ENCODE results near the gene CEP350. TPM values are rescaled to one million over a fixed set of nuclear protein-coding genes. Genes with fewer than 3 reads are reported as not detected.

The CEP350 gene
- polyA plus RNA-seq, 1 experiment = 5.4 TPM

DNA sequence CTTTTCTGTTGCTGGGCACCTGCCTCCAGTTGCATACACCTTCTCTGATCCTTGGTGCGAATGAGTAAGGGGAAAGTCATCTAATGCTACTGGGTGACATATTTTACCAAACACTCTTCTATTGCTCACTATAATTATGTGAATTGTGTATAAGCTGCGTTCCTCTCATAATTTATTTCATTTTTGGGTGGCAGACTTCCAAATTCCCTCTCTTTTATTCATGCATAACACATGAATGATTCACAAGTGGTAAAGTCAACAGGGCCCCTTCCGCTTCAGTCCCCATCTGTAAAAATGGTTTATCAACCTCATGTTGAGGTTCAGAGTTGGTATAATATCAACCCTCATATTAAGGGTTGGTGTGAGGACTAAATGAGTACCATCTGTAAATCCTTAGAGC lies 196.9 kb downstream of the CEP350 start:
- TF ChIP-seq, protein P1, sequence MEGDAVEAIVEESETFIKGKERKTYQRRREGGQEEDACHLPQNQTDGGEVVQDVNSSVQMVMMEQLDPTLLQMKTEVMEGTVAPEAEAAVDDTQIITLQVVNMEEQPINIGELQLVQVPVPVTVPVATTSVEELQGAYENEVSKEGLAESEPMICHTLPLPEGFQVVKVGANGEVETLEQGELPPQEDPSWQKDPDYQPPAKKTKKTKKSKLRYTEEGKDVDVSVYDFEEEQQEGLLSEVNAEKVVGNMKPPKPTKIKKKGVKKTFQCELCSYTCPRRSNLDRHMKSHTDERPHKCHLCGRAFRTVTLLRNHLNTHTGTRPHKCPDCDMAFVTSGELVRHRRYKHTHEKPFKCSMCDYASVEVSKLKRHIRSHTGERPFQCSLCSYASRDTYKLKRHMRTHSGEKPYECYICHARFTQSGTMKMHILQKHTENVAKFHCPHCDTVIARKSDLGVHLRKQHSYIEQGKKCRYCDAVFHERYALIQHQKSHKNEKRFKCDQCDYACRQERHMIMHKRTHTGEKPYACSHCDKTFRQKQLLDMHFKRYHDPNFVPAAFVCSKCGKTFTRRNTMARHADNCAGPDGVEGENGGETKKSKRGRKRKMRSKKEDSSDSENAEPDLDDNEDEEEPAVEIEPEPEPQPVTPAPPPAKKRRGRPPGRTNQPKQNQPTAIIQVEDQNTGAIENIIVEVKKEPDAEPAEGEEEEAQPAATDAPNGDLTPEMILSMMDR (IDR thresholded peaks at IDR 0.05; ENCODE audit: insufficient read depth, low read depth, low read length) = no peak
- peak; percentile 56 for DNase-seq (ENCODE audit: low read depth)
- Histone ChIP-seq H3K4me3 (ENCODE audit: low read depth, low read length) (no peak overlapping the region), H3K36me3 (ENCODE audit: control insufficient read depth, insufficient read depth, low read length) (no peaks in the 10 kb centered on the region), H3K27me3 (ENCODE audit: control insufficient read depth, insufficient read depth, low read length) (no peaks in the 10 kb centered on the region)
- CTCF ChIA-PET = interaction anchor here (0.7 kb wide), 1 partner anchor 627 kb away, joined by 3 read pairs; no protein-coding TSS in a partner anchor
- POLR2A ChIA-PET = no interaction called here

- DNase-seq (ENCODE audit: low read depth) = no peak
- ChIA-PET POLR2A (no interaction called here), CTCF (no interaction called here)
- no peaks in the 10 kb centered on the region for H3K27me3 ChIP-seq (ENCODE audit: control insufficient read depth, insufficient read depth, low read length)
- H3K4me3 ChIP-seq (ENCODE audit: low read depth, low read length) = no peak overlapping the region
- H3K36me3 ChIP-seq (ENCODE audit: control insufficient read depth, insufficient read depth, low read length) = no peaks in the 10 kb centered on the region
- TF ChIP-seq, protein P1 (IDR thresholded peaks at IDR 0.05; ENCODE audit: insufficient read depth, low read depth, low read length) = no peak
Measured at GRCh38 chr1:180152588-180152987, 198.0 kb downstream of the CEP350 start.

DNA sequence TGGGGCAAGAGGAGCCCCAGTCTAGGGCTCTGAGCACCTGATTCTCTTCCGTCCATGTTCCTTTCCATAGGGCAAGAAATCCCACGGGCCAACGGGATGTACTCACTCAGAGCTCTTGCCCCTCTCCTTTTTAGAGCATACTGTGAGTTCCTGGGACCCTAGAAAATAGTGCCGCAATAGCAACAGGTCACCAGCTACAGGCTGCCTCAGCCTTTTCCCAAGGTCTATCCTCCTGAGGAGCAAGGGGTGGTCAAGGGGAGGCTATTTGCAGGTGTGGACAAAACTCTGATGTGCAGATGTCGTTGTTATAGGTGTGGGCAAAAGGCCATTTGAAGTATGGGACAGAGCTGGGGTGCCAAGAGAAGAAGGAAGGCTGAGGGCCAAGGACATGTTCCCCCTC lies 198.4 kb downstream of the CEP350 start:
- POLR2A ChIA-PET = no interaction called here
- TF ChIP-seq, protein P1 (IDR thresholded peaks at IDR 0.05; ENCODE audit: insufficient read depth, low read depth, low read length) = no peak
- no peak for DNase-seq (ENCODE audit: low read depth)
- CTCF ChIA-PET = interaction anchor here (0.6 kb wide), 1 partner anchor 82 kb away, joined by 3 read pairs; no protein-coding TSS in a partner anchor
- Histone ChIP-seq H3K36me3 (ENCODE audit: control insufficient read depth, insufficient read depth, low read length) (no peaks in the 10 kb centered on the region), H3K4me3 (ENCODE audit: low read depth, low read length) (no peak overlapping the region), H3K27me3 (ENCODE audit: control insufficient read depth, insufficient read depth, low read length) (no peaks in the 10 kb centered on the region)

- H3K27me3 ChIP-seq (ENCODE audit: control insufficient read depth, insufficient read depth, low read length) = no peaks in the 10 kb centered on the region
- no peaks in the 10 kb centered on the region; the same call in 1 of the 2 replicates for H3K36me3 ChIP-seq (ENCODE audit: control insufficient read depth, insufficient read depth, low read length)
- TF ChIP-seq, protein P1 (IDR thresholded peaks at IDR 0.05; ENCODE audit: insufficient read depth, low read depth, low read length) = no peak
- CTCF ChIA-PET = no interaction called here
- DNase-seq (ENCODE audit: low read depth) = no peak
- POLR2A ChIA-PET = interaction anchor here (0.6 kb wide), 2 partner anchors 38 to 271 kb away, joined by 6 to 7 read pairs; no protein-coding TSS in a partner anchor
- H3K4me3 ChIP-seq (ENCODE audit: low read depth, low read length) = peak overlapping the region; percentile 71
Measured at GRCh38 chr1:180154003-180154324, 199.4 kb downstream of the CEP350 start.

DNA sequence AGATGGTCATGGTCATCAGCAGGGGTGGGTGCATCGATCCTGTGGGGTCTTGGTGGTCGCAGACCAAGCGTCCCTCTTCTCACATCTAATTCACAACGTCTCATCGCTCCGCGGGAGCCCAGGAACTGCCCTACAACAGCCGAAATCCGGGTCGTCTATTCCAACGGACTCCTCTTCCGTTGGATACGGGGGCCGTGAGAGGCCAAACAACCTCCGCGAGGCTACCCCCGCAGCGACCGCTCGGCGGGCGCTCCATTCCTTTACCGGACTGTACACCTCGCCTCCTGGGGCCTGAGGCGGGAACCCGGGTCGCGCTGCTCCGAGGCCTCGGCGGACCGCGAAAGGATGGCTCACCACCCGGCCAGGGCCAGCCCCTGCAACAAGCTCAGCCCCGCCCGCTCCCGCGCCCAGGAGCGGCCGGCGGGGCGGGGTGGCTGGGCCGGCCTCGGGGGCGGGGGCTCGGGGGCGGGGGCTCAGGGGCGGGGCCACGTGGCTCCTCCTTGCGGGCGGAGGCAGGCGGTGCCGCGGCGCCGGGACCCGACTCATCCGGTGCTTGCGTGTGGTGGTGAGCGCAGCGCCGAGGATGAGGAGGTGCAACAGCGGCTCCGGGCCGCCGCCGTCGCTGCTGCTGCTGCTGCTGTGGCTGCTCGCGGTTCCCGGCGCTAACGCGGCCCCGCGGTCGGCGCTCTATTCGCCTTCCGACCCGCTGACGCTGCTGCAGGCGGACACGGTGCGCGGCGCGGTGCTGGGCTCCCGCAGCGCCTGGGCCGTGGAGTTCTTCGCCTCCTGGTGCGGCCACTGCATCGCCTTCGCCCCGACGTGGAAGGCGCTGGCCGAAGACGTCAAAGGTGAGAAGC lies 199.9 kb downstream of the CEP350 start, which contains the start of gene QSOX1:
QSOX1 (plus strand) TSS at position 545 of the 857 bp plus-strand sequence; CDS start at position 584, 39 bp downstream.
- no peak for DNase-seq (ENCODE audit: low read depth)
- no peaks in the 10 kb centered on the region; the same call in 1 of the 2 replicates for H3K36me3 ChIP-seq (ENCODE audit: control insufficient read depth, insufficient read depth, low read length)
- CTCF ChIA-PET = interaction anchor here (0.6 to 0.8 kb wide), 2 partner anchors 24 to 82 kb away, joined by 3 read pairs; no protein-coding TSS in a partner anchor
- TF ChIP-seq, protein P1 (IDR thresholded peaks at IDR 0.05; ENCODE audit: insufficient read depth, low read depth, low read length) = no peak
- H3K27me3 ChIP-seq (ENCODE audit: control insufficient read depth, insufficient read depth, low read length) = no peaks in the 10 kb centered on the region
- peak within 1 kb of the TSS; percentile 71 for H3K4me3 ChIP-seq (ENCODE audit: low read depth, low read length)
- POLR2A ChIA-PET = interaction anchor here (0.6 kb wide), 2 partner anchors 38 to 272 kb away, joined by 6 to 7 read pairs; no protein-coding TSS in a partner anchor

Data from BJ (cell line).